HepG2 (cell line): Measurements from ENCODE around the gene GGCT. TPM values are rescaled to one million over a fixed set of nuclear protein-coding genes. Genes with fewer than 3 reads are reported as not detected.
"Not testable (repeated sequence)": the region's sequence is repeated elsewhere in the genome, so short reads cannot be mapped to it uniquely, and the experiment has no call there.

Experiments used
- ATAC-seq: fragments of 200-7000 bp; cut with Tn5 transposase; 3 replicates; pipeline ENCODE4 v1.9.1; 2020; ENCODE audit warnings: mild to moderate bottlenecking, moderate library complexity
- BruUV-seq: library from RNA; stranded (reverse); fragments of 400-500 nt; replicated peaks from 2 replicates; lab custom pipeline; 2021; lab: Mats Ljungman, UMichigan
- CTCF ChIA-PET: fragments of 300-600 bp; formaldehyde crosslinking; extraction: SDS; loops from one replicate; lab custom pipeline; 2021; ENCODE audit warnings: low total read pairs, inconsistent platforms, low intra/inter-chr PET ratio; lab: Yijun Ruan, JAX
- POLR2A ChIA-PET: fragments of 350-600 bp; sonication (Branson Sonifier 250); formaldehyde crosslinking; loops from one replicate; lab custom pipeline; 2020; ENCODE audit warnings: antibody characterized with exemption, inconsistent platforms; lab: Yijun Ruan, JAX
- DNase-seq: peaks from one replicate; pipeline ENCODE4 v3.0.0-alpha.2; 2015; ENCODE audit warnings: low spot score
- FAIRE-seq: peaks from 3 replicates; lab custom pipeline; 2011; peaks lifted over from hg19 to GRCh38; lab: Jason Lieb, UNC
- H2AFZ ChIP-seq: one replicate; pipeline ENCODE4 v1.6.1; 2011; ENCODE audit warnings: low read length, inconsistent platforms
- H3K27ac ChIP-seq: fragments of 300-600 bp; 3 replicates; pipeline ENCODE4 v1.8.0; 2011; ENCODE audit warnings: mixed run types, mild to moderate bottlenecking, mixed read lengths, low read length, inconsistent platforms; ENCODE audit not compliant: insufficient read depth; ENCODE audit errors: extremely low read length
- H3K27me3 ChIP-seq, 2 experiments: fragments of 200-600 bp in 1 of 2; 2 replicates in 1 of 2; 3 replicates in 1 of 2; pipeline versions ENCODE4 v1.6.0 to v1.8.0; 2011; ENCODE audit warnings: low read length in 2 of 2, mild to moderate bottlenecking in 2 of 2, moderate library complexity in 2 of 2, inconsistent platforms in 1 of 2; ENCODE audit not compliant: insufficient read depth in 2 of 2, control insufficient read depth in 1 of 2
- H3K36me3 ChIP-seq, 2 experiments: fragments of 200-600 bp in 1 of 2; replicated peaks in 1 of 2; 2 replicates in 1 of 2; 3 replicates in 1 of 2; pipeline versions ENCODE4 v1.5.1 to v1.8.0; 2011; ENCODE audit warnings: low read length in 2 of 2, inconsistent platforms in 1 of 2; ENCODE audit not compliant: insufficient read depth in 2 of 2, control insufficient read depth in 1 of 2
- H3K4me1 ChIP-seq: 2 replicates; pipeline ENCODE4 v1.5.1; 2012; ENCODE audit warnings: low read length, inconsistent platforms; ENCODE audit not compliant: insufficient read depth
- H3K4me2 ChIP-seq: 2 replicates; pipeline ENCODE4 v1.6.0; 2011; ENCODE audit warnings: low read depth, low read length, inconsistent platforms
- H3K4me3 ChIP-seq, 3 experiments: fragments of 200-600 bp in 1 of 3; sonication (generic), shearing (Covaris generic) in 1 of 3; replicated peaks in 1 of 3; 2 replicates each; pipeline ENCODE4 v1.5.1; 2011 to 2016; ENCODE audit warnings: low read length in 3 of 3, inconsistent platforms in 2 of 3, low read depth in 2 of 3, mild to moderate bottlenecking in 2 of 3, control low read depth in 1 of 3, mixed read lengths in 1 of 3; ENCODE audit not compliant: insufficient read depth in 1 of 3
- H3K79me2 ChIP-seq: one replicate; pipeline ENCODE4 v1.6.1; 2011; ENCODE audit warnings: low read length, inconsistent platforms; ENCODE audit not compliant: insufficient read depth
- H3K9ac ChIP-seq: 2 replicates; pipeline ENCODE4 v1.6.0; 2011; ENCODE audit warnings: mild to moderate bottlenecking, low read depth, low read length, inconsistent platforms; ENCODE audit not compliant: insufficient read depth
- H3K9me3 ChIP-seq: 2 replicates; pipeline ENCODE4 v1.5.1; 2012; ENCODE audit warnings: mild to moderate bottlenecking, low read length
- H4K20me1 ChIP-seq: 2 replicates; pipeline ENCODE4 v1.6.0; 2011; ENCODE audit warnings: inconsistent platforms, mild to moderate bottlenecking, low read length, moderate library complexity; ENCODE audit not compliant: insufficient read depth
- CHCHD3 ChIP-seq: sonication (generic); formaldehyde crosslinking; IDR thresholded peaks from 2 replicates; pipeline ENCODE4 v1.8.0; 2022; ENCODE audit warnings: mild to moderate bottlenecking, missing genetic modification reagents, moderate library complexity
- GABPA ChIP-seq, 2 experiments: IDR thresholded peaks; 2 replicates each; pipeline ENCODE4 v1.6.1; 2011 to 2016; ENCODE audit warnings: low read depth in 2 of 2, low read length in 1 of 2, missing biosample characterization in 1 of 2, missing genetic modification characterization in 1 of 2
- PAXIP1 ChIP-seq: sonication (generic); formaldehyde crosslinking; conservative IDR thresholded peaks from 2 replicates; pipeline ENCODE4 v1.4.0; 2020; ENCODE audit warnings: mild to moderate bottlenecking, missing genetic modification reagents, moderate library complexity
- WGBS: methylation state at CpG from one replicate; pipeline ENCODE4 v1.1.6; 2017; ENCODE audit warnings: low lambda C conversion rate; 5-methylcytosine and 5-hydroxymethylcytosine counted together
- in situ Hi-C: cut with HindIII; loops from 2 replicates; pipeline ENCODE4 v1.10.0; 2017; ENCODE audit warnings: low pct_unique_long_range_greater_than_20kb; ENCODE audit not compliant: extremely low pct_ligation_motif_present
- intact Hi-C: fragments of 100-400 bp; cut with micrococcal nuclease; formaldehyde crosslinking; loops from one replicate; pipeline ENCODE4 v1.10.0; 2022; ENCODE audit not compliant: unreplicated experiment
- polyA plus RNA-seq, 8 experiments: library from polyadenylated mRNA; depleted of rRNA in 3 of 8; stranded (reverse) in 7 of 8; unstranded in 1 of 8; fragments of >200 nt; fragmentation: Illumina TruSeq in 4 of 8; extraction: Trizol in 4 of 8; gene quantifications; 2 replicates each; pipeline versions ENCODE4 v1.2.1 to v1.2.3, GENCODE V29; 2011 to 2016; ENCODE audit warnings: low read depth in 4 of 8, missing spikeins in 1 of 8, mixed read lengths in 1 of 8; ENCODE audit not compliant: insufficient read depth in 1 of 8
- total RNA-seq, 5 experiments: library from RNA; depleted of rRNA; stranded (reverse); fragments of >200 nt; fragmentation: Illumina TruSeq; extraction: Trizol; gene quantifications; 2 replicates each; pipeline ENCODE4 v1.2.3, GENCODE V29; 2016; ENCODE audit warnings: low read depth in 1 of 5

Gene GGCT
- total and polyA plus RNA-seq, 2 of the 13 experiments (the other 11 are each of a cell fraction or from before 2014, with no cell fraction given) = 19.5 to 78.3 TPM

GRCh38 chr7:30543813-30544525 lies 39.3 kb upstream of the GGCT start:
- H3K9ac ChIP-seq = no peak overlapping the region
- no peaks in the 10 kb centered on the region for H3K27me3 ChIP-seq
- H3K4me2 ChIP-seq = 0 out of 2 replicates have a peak overlapping the region, but pooled peaks have one; percentile 12
- no peak overlapping the region for H3K27ac ChIP-seq
- no peak overlapping the region for H3K4me3 ChIP-seq
- H3K9me3 ChIP-seq = no peaks in the 10 kb centered on the region
- no peak for TF ChIP-seq GABPA (IDR thresholded peaks at IDR 0.05; ENCODE audit: low read depth, low read length)
- peak; percentile 55; the same call in 1 of the 2 replicates for TF ChIP-seq GABPA (CRISPR knock-in tag; IDR thresholded peaks at IDR 0.05; ENCODE audit: low read depth)
- TF ChIP-seq CHCHD3 (CRISPR knock-in tag) = no peak
- 0 out of 2 replicates have a peak, but pooled peaks have one; percentile 25 for TF ChIP-seq PAXIP1
- peaks cover 15% of the 10 kb centered on the region for H3K4me1 ChIP-seq
- H3K36me3 ChIP-seq = no peaks in the 10 kb centered on the region
- CTCF ChIA-PET = no interaction called here
- WGBS = 48% methylated on average over 6 of the region's 6 CpGs
- no peak for DNase-seq
- intact Hi-C loops = loop anchor here (10.0 kb wide), 1 partner anchor 201 kb away; no protein-coding TSS in a partner anchor
- no peaks in the 10 kb centered on the region for H3K79me2 ChIP-seq
- no peak for FAIRE-seq
- peak; percentile 54; the same call in 1 of the 3 replicates for ATAC-seq
- no peaks in the 10 kb centered on the region for H4K20me1 ChIP-seq
- in situ Hi-C loops = no loop called here
- POLR2A ChIA-PET = no interaction called here
- BruUV-seq = no TSS peak
- H2AFZ ChIP-seq = no peak overlapping the region

DNA sequence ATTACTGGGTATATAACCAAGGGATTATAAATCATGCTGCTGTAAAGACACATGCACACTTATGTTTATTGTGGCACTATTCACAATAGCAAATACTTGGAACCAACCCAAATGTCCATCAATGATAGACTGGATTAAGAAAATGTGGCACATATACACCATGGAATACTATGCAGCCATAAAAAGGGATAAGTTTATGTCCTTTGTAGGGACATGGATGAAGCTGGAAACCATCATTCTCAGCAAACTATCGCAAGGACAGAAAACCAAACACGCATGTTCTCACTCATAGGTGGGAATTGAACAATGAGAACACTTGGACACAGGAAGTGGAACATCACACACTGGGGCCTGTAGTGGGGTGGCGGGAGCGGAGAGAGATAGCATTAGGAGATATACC lies 38.5 kb upstream of the GGCT start:
- intact Hi-C loops = loop anchor here (10.0 kb wide), 1 partner anchor 202 kb away; no protein-coding TSS in a partner anchor
- H3K36me3 ChIP-seq, H3K4me2 ChIP-seq, H3K9me3 ChIP-seq, FAIRE-seq, H4K20me1 ChIP-seq, POLR2A ChIA-PET, H3K79me2 ChIP-seq, H3K27me3 ChIP-seq, in situ Hi-C loops, H3K27ac ChIP-seq, H2AFZ ChIP-seq, H3K4me3 ChIP-seq, H3K9ac ChIP-seq, ATAC-seq, CTCF ChIA-PET, BruUV-seq, DNase-seq: not testable (repeated sequence)
- WGBS = 96% methylated on average over 4 of the region's 4 CpGs
- H3K4me1 ChIP-seq = peaks cover 12% of the 10 kb centered on the region
